HG02852 (cell line): ENCODE results near the gene OCA2.

Experiments used
- ATAC-seq: cut with Tn5 transposase; IDR thresholded peaks from one replicate; pipeline ENCODE4 v1.9.1; 2021; ENCODE audit warnings: mild to moderate bottlenecking, moderate library complexity; ENCODE audit not compliant: unreplicated experiment

Gene OCA2

DNA sequence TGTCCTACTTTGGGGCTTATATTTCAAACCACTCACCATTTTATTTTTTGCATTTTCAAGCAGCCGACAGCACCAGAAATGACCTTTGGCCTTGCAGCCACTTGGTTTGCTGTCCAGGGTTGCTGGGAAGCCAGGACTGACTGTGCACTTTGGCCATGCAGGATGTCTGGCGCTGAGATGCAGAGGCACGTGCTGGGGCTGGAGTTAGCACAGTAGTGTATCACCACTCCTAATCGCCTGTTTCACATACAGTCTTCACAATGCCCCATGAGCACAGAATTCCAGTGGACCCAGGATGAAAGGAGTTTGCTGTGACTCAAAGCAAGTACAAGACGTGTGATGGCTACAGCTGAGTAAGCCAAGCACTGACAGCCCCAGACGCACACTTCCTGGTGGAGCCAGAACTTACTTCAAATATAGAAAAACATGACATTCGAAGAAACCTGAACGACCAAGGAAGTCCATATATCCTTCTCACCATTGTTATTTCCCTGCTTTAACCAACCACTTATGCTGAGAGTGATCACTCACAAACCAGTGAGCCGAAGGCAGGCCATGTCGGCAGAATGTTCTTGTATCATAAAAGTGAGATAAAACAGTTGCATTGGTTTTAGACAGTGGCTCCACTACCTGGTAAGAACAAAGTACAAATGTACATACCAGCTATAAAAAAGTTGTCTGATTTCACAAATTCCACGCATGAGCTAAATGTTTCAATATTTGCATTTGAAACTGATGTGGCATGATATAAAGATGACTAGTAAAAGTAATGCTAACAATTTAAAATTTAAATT lies 16.0 kb downstream of the OCA2 start:
- no peak for ATAC-seq

DNA sequence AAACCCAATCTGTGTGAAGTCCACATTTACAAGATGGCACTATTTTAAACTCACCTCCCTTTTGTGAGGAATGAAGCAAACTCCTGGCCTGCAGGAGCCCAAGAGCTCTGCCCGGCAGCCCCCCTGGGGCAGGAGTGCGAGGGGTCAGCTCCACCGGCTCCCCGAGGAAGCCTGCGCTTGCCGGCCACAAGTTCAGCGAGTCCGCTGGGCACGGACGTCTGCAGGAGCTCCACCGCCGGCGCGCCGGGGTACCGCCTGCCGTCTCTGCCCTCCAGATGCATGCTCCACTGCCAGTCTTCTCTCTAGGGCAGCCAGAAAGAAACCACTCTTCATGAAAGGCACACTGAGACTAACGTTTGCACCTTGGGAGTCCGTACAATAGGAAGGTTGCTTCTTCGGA lies 17.5 kb downstream of the OCA2 start:
- no peak for ATAC-seq

DNA sequence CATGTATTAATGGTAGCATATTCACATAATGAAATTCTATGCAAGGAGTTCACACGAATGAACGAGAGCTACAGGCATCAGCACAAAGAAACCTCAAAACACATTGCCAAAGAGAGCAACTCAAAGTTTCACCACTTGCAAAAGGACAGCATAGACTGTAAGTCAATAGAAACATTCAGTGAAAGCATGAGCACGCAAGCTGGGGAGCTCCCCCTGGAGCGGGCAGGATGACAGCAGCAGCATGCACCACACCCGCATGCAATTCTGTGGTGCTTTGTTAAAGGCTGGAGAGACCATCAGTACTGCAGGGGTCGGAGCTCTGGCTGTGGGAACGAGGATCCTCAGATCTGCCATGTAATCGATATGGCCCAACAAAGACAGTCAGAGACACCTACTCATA lies 18.7 kb downstream of the OCA2 start:
- ATAC-seq = no peak

DNA sequence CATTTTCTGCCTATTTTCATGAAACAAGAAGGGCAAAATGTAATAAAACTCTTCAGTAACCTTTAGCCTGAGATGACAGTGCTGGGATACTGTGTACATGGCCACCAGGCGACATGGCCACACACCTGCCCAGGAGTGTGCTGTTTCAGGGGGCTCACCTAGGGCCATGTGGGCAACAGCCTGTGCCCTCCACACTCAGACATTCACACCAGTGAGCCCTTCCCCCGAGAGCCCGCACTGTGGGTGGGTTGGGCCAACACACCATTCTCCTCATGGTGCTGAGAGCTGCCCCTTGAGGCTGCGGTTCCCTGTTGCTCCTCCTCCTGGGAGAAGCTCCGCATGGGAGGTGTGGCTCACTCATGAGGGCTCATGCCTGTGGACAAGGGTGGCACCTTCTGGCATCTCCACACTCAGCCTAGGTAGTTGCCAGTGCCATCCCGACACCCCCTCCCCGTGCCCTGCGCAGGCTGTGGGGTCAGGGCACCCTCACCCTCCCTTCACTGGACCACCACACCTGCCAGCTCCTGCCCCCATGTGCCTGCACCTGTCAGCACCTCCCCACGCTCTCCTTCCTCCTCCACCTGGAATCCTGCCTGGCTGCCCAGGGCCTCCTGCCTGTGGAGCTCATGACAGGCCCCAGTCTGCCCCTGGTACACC lies 19.7 kb downstream of the OCA2 start:
- no peak for ATAC-seq

DNA sequence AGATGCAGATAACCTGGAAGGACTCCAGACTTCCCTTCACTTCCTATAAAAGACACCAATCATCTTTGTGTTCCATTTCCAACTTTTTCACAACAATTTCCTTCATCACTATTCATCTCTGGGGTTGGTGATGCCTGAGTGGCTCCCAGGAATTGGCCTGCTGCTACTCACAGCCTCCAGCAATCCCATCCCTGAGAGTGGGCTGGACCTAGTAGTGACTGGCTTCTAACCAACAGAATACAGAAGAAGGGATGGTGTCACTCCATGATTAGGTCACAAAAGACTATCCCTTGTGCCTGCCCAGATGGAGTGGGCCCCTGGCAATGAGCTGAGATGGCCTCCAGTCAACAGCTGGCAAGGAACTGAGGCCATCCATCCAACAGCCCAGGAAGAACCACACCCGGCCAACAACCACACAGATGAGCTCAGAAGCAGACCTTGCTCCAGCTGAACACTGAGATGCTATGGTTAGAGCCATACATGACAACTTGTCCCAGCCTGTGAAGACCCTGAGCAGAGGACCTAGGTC lies 20.9 kb downstream of the OCA2 start:
- ATAC-seq = no peak

DNA sequence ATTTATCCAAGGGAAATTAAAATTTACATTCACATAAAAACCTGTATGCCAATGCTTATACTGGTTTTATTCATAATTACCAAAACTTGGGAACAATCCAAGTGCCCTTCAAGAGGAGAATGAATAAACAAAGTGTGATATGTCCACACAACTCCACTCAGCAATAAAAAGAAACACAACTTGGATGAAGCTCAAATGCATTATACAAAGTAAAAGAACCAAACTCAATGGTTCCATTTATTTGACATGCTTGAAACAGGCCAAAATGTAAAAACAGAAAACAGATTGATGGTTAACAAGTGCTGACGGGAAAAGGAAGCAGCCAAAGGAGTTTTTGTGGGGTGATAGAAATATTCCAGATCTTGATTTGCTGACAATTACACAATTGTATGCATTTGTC lies 23.5 kb downstream of the OCA2 start:
- ATAC-seq = no peak

DNA sequence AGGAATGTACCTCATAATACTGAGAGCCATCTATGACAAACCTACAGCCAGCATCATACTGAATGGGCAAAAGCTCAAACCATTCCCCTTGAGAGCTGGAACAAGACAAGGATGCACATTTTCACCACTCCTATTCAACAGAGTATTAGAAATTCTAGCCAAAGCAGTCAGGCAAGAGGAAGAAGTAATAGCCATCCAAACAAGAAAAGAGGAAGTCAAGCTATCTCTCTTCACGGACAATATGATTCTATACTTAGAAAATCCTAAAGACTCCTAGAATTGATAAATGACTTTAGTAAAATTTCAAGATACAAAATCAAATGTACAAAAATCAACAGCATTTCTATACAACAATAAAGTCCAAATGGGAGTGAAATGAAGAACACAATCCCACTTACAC lies 30.2 kb downstream of the OCA2 start:
- no peak for ATAC-seq

DNA sequence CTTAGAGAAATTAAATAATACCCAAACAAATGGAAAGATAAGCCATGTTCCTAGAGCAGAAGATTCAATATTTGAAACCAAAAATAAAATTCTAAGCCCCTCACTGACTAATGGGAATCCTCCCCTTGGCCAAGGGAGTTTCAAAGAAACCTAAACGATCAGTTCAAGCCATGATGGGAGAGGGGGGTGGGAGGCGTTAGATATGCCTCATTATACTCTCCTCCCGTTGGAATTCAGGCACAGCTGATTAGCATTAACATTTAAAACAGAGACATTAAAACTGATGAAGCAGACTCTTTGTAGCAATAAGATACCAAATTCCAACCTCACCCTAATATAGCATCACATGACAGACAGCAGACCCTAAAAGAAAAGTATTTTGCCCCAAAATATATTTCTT lies 32.9 kb downstream of the OCA2 start:
- ATAC-seq = no peak

DNA sequence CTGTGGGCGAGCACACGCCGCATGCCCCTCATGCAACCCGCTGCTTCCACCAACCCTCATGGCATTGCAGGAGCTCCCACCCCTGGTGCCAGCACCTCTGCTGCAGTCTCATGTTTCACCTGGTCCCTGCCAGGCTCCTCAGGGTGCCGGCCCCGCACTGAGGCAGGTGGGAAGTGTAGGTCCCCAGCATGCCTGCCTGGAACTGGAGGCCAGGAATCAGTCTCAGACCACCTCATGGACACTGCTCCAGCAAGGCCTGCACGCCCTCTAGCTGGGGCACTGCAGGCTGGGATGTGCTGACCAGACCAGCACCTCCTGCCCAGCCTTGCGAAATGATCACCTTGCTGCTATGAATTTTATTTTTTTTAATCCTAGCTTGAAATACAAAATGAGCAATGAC lies 39.1 kb downstream of the OCA2 start:
- no peak for ATAC-seq

DNA sequence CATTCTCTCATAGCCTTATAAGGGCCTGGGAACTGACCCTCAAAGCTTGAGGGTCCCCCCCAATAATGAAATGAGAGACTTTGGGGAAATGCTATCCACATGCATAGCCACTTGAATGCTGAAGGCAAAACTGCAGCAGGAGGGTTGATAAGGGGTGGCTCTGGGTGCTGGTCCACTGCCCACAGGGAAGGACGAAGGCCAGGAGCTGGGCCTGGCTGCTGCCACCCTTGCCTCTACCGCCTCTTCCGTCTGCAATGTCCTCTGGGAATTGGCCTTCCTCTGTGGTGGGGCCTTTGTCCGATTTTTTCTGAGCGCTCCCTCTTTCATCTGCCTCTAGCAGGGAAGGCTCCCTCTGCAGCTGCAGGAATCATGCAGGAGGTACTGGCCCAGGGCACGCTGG lies 41.0 kb downstream of the OCA2 start:
- no peak for ATAC-seq

DNA sequence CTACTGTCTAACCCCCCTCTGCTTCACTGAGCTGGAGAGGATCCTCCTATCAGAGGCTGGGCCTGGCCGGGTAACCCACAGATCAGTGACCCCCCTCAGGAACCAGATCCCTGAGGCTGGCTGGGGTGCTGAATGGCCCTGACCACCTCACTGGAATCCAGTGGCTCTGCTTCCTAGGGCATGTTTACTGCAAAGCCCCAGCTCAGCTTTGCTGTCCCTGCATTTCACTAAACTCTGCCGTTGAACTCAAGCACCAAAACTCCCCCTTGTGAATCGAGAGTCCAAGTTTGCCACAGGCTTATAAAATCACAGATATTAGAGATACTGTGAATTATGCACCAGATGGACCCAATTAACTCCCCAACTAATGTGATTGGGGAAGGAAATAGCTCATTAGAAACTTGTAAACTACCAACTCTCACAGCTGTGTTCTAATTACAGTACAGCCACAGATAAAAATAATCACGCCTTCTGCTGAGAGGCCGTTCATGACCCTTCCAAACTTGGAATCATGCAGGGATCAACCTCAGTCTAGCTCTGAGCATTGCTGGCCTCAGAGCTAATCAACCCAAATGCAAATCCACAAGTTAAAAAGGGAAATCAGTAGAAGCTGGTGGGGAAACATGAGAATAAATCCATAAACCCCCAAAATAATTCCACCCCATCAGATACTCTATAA lies 47.0 kb downstream of the OCA2 start:
- no peak for ATAC-seq

DNA sequence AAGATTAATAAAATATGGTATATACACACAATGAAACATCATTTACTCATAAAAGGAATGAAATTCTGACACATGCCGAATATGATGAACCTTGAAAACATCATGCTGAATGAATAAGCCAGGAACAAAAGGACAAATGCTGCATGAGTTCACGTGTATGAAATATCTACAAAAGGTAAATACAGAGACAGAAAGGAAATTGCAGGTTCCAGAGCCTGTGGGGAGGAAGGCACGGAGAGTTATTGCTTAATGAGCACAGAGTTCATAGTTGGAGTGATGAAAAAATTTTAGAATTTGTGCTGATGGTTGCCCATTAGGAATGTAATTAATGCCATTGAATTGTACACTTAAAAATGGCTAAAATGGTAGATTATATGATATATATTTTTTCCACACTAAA lies 49.5 kb downstream of the OCA2 start:
- no peak for ATAC-seq

DNA sequence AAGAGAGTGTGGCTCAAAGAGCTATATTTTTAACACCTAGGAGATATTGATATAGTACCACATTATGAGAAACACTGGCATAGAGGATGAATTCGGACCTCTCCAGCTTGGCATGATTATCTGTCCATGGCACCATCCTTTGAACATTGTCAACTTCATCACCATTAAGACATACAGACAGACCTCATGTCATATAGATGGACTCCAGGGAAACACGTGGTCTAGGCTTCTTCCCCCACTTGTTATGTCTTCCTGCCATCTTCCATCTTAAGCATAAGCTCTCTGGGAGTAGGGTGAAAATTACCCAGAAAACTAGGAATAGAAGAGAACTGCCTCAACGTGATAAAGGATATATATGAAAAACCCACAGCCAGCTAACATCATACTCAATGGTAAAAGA lies 51.8 kb downstream of the OCA2 start:
- ATAC-seq = no peak

DNA sequence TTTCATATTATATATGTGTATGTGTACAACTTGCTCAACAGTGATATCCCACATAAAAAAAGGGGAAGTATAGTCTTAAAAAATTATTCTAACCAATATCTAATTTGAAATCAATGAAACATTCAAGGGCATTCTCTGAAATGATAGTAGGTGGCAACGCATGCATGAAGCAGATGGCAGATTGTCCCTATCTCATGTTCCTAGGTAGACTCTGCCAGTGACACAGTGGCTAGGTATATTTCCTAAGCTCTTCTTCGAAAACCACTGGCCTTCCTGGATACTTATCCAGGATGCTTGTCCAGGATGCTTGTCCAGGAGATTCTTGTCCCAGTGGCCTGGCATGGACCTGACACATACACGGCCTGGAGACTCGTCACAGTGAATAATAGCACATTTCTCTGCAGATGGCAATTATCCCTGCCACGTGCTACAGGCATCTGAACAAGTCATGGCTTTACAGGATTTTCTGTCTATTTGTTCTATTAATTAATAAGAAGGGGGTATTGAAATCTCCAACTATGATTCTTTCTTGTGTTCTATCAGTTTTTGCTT lies 54.9 kb downstream of the OCA2 start:
- no peak for ATAC-seq

DNA sequence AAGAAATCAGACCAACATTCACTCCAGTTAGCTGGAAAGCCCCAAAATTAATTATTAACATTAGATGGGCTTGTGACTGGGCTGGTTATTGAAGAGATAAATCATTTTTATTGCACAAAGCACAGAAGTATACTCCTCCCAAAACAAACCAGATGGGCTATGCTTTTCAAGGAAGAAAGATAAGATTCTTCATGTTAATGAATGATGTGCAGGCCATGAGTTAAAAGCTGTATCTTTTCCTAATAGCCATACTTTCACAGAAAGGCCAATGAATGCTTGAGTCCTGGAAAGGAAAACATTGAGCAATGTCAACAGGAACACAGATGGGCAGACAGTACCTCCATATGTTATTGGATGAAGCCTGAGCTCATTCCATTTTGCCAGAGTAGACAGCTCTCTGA lies 55.4 kb downstream of the OCA2 start:
- ATAC-seq = no peak

DNA sequence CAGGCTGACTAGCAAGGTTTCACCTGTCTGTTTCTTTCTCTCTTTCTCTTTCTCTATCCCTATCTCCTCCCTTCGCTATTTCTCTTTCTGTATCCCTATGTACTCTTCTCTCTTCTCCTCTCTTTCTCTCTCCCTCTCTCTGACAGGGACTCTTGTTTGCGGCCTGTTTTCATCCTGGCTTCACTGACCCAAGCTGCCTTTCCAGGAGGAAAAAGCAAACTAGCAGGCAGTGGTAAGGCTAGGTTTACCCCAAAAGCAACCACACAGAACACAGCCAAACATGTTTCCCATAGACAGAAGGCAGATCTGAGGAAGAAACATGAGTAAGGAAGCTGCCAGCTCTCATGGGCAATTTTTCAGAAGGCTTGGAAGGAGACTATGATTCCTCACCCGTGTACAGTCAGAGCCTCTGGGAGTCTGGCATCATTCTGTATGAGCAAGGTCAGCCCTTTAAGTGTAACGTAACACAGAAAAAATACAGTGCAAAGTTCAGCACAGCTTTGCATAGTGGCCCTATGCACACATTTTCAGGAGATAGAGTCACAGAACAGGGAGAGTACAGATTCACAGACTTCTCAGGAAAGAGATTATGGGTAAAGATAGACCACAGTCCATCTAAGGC lies 61.0 kb downstream of the OCA2 start:
- no peak for ATAC-seq

DNA sequence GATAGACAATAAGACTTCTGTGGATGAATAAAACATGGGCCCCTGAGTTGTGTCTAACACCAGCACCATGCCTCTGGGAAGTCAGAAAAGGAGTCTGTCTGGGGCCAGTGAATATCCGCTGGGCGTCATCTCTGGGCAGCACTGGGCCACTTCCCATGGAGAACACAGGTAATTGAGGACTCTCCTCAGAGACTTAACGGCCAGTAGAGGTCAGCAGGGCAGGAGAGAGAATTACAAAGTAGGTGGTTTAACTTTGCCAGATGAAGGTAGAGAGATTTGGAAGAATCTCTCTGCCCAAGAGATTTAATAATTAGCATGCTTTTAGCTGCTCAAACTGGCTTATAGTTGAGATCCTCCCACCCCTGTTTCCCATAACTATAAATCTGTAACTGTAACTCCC lies 65.7 kb downstream of the OCA2 start:
- ATAC-seq = no peak

DNA sequence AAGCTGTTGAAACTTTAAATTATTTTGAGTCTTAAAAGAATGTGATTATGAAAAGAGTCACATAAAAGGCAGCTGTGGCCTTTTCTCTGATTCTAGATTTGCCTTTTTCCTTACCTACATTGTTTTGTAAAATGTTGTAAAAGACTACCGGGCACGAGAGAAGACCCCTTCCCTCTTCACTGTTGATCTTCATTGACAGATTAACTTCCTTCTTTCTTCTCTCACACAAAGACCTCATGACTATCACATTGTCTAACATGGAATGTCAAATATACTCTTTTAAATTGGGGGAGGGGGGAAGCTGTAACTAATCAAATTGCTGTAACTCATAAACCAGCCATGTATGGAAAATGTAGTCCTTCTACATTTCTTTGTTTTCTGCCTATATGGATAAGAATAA lies 68.3 kb downstream of the OCA2 start:
- ATAC-seq = no peak

DNA sequence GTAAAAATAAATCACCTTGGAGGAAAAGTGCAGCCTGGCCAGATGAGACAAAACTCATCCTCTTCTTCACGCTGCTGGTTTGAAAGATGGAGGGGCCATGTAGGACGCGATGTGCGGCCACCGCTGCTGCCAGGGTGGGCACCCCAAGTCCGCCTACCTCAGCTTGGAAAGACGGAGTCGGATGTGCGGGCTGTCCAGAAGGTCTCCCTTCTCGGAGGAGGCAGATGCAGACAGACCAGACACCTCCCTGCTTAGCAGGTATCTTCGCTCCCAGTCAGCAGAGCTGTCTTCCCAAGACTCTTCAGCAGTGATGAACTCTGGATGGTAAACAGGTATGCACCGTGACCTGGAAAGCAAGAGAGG lies 71.4 kb downstream of the OCA2 start:
- no peak for ATAC-seq

DNA sequence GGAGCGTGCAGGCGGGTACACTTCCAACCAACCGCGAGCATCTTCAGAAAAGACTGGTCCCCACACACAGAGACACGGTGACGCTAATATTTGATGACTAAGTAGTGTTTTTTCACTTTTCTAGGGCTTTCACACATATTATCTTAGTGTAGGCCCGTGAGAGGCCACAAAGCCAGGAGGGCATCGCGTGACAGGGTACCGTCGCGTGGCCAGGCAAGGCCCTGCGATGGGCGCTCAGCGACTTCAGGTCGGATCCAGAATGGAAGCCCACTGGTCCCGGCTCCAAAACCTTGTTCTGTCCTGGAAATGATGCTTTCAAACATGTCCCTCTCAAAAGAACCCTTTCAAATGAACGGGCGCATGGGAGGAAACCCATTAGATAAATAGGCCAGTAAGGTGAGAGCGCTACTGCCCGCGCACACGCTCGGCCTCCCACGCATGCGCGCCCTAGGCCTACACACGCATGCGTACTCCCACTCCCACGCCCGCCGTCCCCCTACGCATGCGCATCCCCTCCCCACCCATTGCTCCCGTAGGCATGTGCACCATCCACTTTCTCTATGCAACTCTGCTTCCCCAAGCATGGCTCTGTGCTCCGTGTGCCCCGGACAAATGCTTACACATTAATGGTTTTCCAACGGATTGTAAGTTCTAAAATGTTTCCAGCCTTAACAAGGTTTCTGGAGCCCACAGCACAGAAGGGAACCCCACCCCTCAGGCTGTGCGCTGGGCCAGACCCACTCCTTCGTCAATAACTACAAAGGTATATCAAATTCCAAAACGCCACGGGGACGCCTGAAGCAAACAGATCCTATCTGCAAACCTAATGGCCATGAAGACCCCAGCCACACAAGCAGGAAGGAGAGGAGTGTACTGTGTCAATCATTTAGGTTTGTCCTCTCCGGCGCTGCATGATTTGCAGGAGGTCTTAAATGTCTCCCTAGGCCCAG lies 72.1 kb downstream of the OCA2 start:
- ATAC-seq = no peak
